PFSK-1 (cell line): ENCODE results near the gene NOXA1.

ENCODE experiments used
- FOXP2 ChIP-seq: optimal IDR thresholded peaks from 2 replicates; pipeline ENCODE3; 2011; ENCODE audit warnings: borderline replicate concordance, control low read depth, inconsistent platforms; ENCODE audit not compliant: insufficient read depth; ENCODE audit errors: extremely low read length, extremely low read depth
- POLR2AphosphoS5 ChIP-seq: IDR thresholded peaks from 2 replicates; pipeline ENCODE4 v1.6.1; 2012; ENCODE audit warnings: low read depth, mild to moderate bottlenecking, control low read depth, low read length, moderate library complexity
- REST ChIP-seq, 2 experiments: IDR thresholded peaks; 2 replicates each; pipeline versions ENCODE4 v1.6.1 to v1.8.0; 2011 to 2012; ENCODE audit warnings: low read depth in 2 of 2, low read length in 2 of 2, control low read depth in 1 of 2, inconsistent platforms in 1 of 2, mild to moderate bottlenecking in 1 of 2, moderate library complexity in 1 of 2; ENCODE audit not compliant: insufficient read depth in 1 of 2
- TAF1 ChIP-seq: IDR thresholded peaks from 2 replicates; pipeline ENCODE4 v1.6.1; 2012; ENCODE audit warnings: low read length, control low read depth, borderline replicate concordance; ENCODE audit not compliant: insufficient read depth

- TF ChIP-seq REST (IDR thresholded peaks at IDR 0.05; ENCODE audit: insufficient read depth in 1 of 2, low read depth in 2 of 2, low read length in 2 of 2) (no peak), TAF1 (no peak), POLR2AphosphoS5 (no peak), FOXP2 (no peak)
These were observed 21.1 kb downstream of the NOXA1 start for GRCh38 chr9:137444106-137444790.
